GM11168 (cell line): ENCODE measurements around the gene SSC4D.
"Not testable (repeated sequence)": the region's sequence is repeated elsewhere in the genome, so short reads cannot be mapped to it uniquely, and the experiment has no call there.

Source experiments
- in situ Hi-C: fragments of 300-500 bp; cut with MboI; formaldehyde crosslinking; loops from one replicate; pipeline ENCODE4 v1.12.0; 2022; ENCODE audit warnings: low sequenced_read_pairs; ENCODE audit not compliant: unreplicated experiment

The SSC4D gene

GRCh38 chr7:76423666-76424412 lies 14.3 kb upstream of the SSC4D start:
- in situ Hi-C loops, result no loop called here

GRCh38 chr7:76421097-76421496 lies 11.6 kb upstream of the SSC4D start:
- in situ Hi-C loops, result not testable (repeated sequence)

- in situ Hi-C loops, result not testable (repeated sequence)
Observed at GRCh38 chr7:76417654-76418310, 8.3 kb upstream of the SSC4D start.

DNA sequence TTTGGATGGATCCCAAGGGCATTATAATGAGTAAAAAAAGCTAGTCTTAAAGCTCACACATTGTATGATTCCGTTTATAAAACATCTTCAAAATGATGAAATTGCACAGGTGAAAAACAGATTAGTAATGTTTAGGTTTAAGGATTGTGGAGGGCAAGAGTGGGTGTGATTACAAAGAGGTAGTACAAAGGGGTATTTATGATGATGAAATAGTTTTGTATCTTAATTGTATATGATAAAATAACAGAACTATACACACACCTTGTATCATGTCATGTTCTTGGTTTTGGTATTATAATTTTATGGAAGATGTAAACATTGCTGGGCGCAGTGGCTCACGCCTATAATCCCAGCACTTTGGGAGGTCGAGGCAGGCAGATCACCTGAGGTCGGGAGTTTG lies 2.8 kb upstream of the SSC4D start:
- in situ Hi-C loops, result no loop called here

- in situ Hi-C loops, result no loop called here
Observed at GRCh38 chr7:76411626-76412025, 2.1 kb upstream of the SSC4D start.

DNA sequence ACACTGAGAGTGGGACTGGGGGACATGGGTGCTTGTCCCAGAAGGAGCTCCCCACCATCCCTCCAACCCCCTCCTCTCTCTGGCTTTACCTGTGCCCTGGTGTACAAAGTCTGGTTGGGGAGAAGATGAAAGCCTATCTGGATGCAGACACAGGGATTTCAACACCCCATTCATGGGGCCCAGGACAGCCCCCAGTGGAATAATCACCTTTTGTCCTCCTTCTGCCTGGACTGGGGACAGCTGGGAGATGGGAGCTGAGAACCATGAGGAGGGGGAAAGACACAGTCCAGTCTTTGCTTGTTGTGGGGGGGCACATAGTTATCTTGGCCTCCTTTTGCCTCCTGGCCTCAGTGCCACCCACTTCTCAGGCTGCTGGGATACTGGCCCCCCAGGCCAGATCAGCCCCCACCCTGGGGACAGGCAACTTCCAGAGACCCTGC lies 1.4 kb downstream of the SSC4D start:
- in situ Hi-C loops, result no loop called here

- in situ Hi-C loops, result no loop called here
Observed at GRCh38 chr7:76407718-76408117, 1.8 kb downstream of the SSC4D start.

DNA sequence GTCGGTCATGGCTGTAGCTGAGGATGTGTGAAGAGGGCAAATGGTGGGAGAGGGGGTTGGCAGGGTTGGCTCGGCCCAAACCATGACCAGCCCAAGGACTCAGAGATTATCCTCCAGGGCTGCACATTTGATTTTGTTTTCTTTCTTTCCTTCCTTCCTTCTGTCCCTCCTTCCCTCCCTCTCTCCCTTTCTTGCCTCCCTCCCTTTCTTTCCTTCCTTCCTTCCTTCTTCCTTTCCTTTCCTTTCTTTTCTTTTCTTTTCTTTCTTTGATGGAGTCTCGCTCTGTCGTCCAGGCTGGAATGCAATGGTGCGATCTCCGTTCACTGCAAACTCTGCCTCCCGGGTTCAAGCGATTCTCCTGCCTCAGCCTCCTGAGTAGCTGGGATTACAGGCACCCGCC lies 3.8 kb downstream of the SSC4D start:
- in situ Hi-C loops, result no loop called here

DNA sequence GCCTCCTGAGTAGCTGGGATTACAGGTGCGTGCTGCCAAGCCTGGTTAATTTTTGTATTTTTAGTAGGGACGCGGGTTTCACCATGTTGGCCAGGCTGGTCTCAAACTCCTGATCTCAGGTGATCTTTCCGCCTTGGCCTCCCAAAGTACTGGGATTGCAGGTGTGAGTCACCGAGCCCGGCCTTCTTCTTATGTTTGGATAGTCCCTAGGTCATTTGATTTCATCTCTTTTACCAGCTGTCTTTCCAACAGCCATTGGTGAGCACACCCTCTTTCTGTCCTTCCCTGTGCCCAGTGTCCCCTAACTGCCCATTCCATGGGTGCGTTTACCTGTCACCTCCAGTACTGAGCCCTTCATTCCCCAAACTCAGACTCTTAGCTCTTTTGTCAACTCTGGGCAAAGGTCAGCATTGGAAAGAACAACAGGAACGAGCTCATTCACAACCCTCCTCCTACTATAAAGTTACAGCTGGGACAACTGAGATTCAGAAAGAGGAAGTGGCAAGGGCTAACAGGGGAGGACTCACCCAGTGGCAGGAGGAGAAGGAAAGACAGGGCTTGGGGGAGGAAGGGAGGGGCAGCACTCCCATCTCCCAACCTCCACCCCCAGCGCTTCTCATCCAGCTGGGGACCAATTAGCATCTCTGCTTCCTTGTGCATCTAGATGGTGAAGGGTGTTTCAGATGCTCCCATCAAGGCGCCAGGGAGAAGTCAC lies 5.6 kb downstream of the SSC4D start:
- in situ Hi-C loops, result no loop called here

- in situ Hi-C loops, result not testable (repeated sequence)
Observed at GRCh38 chr7:76403097-76403496, 6.4 kb downstream of the SSC4D start.

GRCh38 chr7:76400248-76400647 lies 9.2 kb downstream of the SSC4D start:
- in situ Hi-C loops, result no loop called here

GRCh38 chr7:76397409-76398183 lies 11.9 kb downstream of the SSC4D start:
- in situ Hi-C loops, result no loop called here

GRCh38 chr7:76396864-76397263 lies 12.6 kb downstream of the SSC4D start:
- in situ Hi-C loops, result no loop called here

- in situ Hi-C loops, result no loop called here
Observed at GRCh38 chr7:76395965-76396726, 13.4 kb downstream of the SSC4D start.

DNA sequence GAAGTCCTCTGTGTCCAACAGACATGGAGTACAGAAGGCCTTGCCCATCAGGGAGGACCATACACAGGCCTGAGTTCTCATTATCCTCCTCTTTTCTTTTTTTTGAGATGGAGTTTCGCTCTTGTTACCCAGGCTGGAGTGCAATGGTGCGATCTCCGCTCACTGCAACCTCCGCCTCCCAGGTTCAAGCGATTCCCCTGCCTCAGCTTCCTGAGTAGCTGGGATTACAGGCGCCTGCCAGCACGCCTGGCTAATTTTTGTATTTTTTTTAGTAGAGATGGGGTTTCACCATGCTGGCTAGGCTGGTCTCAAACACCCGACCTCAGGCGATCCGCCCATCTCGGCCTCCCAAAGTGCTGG lies 13.9 kb downstream of the SSC4D start:
- in situ Hi-C loops, result not testable (repeated sequence)

- in situ Hi-C loops, result no loop called here
Observed at GRCh38 chr7:76394957-76395356, 14.5 kb downstream of the SSC4D start.

- in situ Hi-C loops, result no loop called here
Observed at GRCh38 chr7:76393116-76394031, 16.1 kb downstream of the SSC4D start.

- in situ Hi-C loops, result no loop called here
Observed at GRCh38 chr7:76392531-76393115, 16.9 kb downstream of the SSC4D start.
